Large intestine (tissue), 3 donors: ENCODE measurements around the gene FAM13C. TPM values are rescaled to one million over a fixed set of nuclear protein-coding genes. Genes with fewer than 3 reads are reported as not detected.
"Not testable (repeated sequence)": the region's sequence is repeated elsewhere in the genome, so short reads cannot be mapped to it uniquely, and the experiment has no call there.

Source experiments
- DNase-seq, 2 donors: peaks; one replicate each; pipeline versions ENCODE4 v3.0.0 to v3.0.0-alpha.2; 2013
- H3K27ac ChIP-seq: one replicate; pipeline ENCODE4 v1.5.1; 2013; ENCODE audit warnings: low read length
- H3K27me3 ChIP-seq: 2 replicates; pipeline ENCODE4 v1.6.1; 2013; ENCODE audit warnings: low read length; ENCODE audit not compliant: control insufficient read depth, insufficient read depth
- H3K36me3 ChIP-seq: 2 replicates; pipeline ENCODE4 v1.6.1; 2013; ENCODE audit warnings: low read length; ENCODE audit not compliant: control insufficient read depth, insufficient read depth
- H3K4me1 ChIP-seq: one replicate; pipeline ENCODE4 v1.6.1; 2013; ENCODE audit warnings: low read length; ENCODE audit not compliant: control insufficient read depth, insufficient read depth
- H3K4me3 ChIP-seq: one replicate; pipeline ENCODE4 v1.5.1; 2013; ENCODE audit warnings: low read length
- H3K9me3 ChIP-seq: one replicate; pipeline ENCODE4 v1.6.1; 2013; ENCODE audit warnings: mild to moderate bottlenecking, low read depth, low read length, moderate library complexity; ENCODE audit not compliant: control insufficient read depth
- WGBS: methylation state at CpG from one replicate; pipeline ENCODE4 v1.1.5; 2013; ENCODE audit warnings: low lambda C conversion rate; ENCODE audit not compliant: insufficient coverage; 5-methylcytosine and 5-hydroxymethylcytosine counted together
- polyA plus RNA-seq: library from polyadenylated mRNA; unstranded; fragments of 120-200 nt; gene quantifications from one replicate; pipeline ENCODE4 v1.2.1, GENCODE V29; 2013

The FAM13C gene
- polyA plus RNA-seq, 1 donor: 5.7 TPM

DNA sequence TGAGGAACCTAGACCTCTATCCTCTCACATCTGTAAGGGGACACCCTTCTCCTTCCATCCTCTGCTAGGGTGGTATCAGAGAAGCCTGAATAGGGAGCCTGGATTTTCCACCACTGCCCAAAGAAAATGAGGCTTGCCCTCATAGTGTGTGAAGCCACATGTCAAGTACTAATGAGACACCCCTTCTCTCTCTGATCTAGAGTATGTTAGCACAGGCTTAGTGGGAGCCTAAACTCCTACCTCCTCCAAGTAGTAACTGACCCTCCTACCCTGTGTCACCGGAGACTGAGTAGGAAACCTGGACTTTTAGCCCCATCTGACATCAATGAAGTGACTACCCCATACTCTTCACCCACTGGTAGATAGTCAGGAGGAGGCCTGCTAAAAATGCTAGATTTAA, 120.3 kb downstream of the FAM13C start:
- H3K36me3 ChIP-seq: peaks cover 13% of the 10 kb centered on the region
- no CpG with 5 or more reads among the region's 1 CpG for WGBS
- DNase-seq: no peak
- H3K4me3 ChIP-seq: no peak overlapping the region
- no peak overlapping the region for H3K27ac ChIP-seq
- H3K4me1 ChIP-seq: no peaks in the 10 kb centered on the region
- no peaks in the 10 kb centered on the region for H3K9me3 ChIP-seq
- no peaks in the 10 kb centered on the region for H3K27me3 ChIP-seq

DNA sequence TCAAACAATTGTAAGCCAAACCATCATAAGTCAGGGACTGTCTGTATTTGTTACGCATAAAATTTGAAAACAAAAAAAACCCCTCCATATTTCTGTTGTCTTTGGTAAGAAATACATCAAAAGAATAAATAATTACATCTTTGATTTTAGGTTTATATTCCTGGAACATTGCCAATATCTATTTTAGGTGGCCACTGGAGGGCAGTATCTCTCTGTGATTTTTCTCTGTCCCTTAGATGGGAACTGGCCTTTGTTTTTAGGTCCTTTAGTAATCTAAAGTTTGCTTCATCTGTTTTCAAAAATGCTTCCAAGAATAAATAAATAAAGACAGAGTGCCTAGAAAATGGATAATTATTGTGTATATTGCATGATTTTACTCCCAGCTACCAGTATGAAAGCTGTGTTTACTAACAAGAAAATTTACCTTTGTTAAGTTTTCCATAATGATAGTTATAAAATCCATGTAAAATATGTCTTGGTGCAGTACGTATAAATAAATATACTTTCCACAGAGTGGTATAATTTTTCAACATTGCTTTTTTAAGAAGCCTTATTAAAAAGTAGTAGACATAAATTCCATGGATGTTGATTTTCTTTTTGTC, 121.7 kb downstream of the FAM13C start:
- H3K4me1 ChIP-seq: no peaks in the 10 kb centered on the region
- WGBS: 80% methylated on average over 1 of the region's 2 CpGs
- no peak overlapping the region for H3K27ac ChIP-seq
- DNase-seq: peak in 1 of 2 donors; percentile 29
- no peak overlapping the region for H3K4me3 ChIP-seq
- no peaks in the 10 kb centered on the region for H3K9me3 ChIP-seq
- H3K27me3 ChIP-seq: no peaks in the 10 kb centered on the region
- peaks cover 13% of the 10 kb centered on the region for H3K36me3 ChIP-seq

DNA sequence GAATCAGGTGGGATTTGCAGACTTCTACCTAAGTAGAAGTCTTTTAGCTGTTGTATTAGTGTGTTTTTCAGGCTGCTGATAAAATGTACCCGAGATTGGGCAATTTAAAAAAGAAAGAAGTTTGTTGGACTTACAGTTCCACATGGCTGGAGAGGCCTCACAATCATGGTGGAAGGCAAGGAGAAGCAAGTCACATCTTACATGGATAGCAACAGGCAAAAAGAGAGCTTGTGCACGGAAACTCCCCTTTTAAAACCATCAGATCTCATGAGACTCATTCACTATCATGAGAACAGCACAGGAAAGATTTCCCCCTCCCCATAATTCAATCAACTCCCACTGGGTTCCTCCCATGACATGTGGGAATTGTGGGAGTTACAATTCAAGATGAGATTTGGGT, 123.2 kb downstream of the FAM13C start:
- WGBS: 100% methylated on average over 1 of the region's 2 CpGs
- H3K9me3 ChIP-seq: not testable (repeated sequence)

DNA sequence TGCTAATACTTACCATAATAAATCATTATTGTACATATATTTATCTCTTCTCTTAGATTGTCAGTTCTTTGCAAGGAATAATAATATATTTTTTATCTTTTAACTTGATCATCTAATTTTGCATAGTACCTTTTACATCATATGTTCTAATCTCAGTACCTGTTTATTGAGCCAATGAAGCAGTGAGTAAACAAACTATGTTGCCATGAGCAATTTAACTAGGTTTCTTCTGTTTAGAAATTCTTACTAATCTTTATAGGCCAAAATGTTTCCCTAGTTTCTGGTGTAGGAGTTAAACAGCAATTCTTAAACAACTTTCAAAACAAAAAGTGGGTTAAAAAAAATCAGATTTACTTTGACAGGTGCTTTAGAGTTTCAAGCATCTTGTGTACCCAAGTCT, 124.6 kb downstream of the FAM13C start:
- H3K36me3 ChIP-seq: peaks cover 7% of the 10 kb centered on the region
- no peaks in the 10 kb centered on the region for H3K4me1 ChIP-seq
- H3K4me3 ChIP-seq: no peak overlapping the region
- DNase-seq: no peak
- H3K27ac ChIP-seq: no peak overlapping the region
- H3K9me3 ChIP-seq: no peaks in the 10 kb centered on the region
- H3K27me3 ChIP-seq: no peaks in the 10 kb centered on the region

More for the DNA sequence above, 123.2 kb downstream of the FAM13C start:
- DNase-seq, H3K4me1 ChIP-seq, H3K36me3 ChIP-seq, H3K27ac ChIP-seq, H3K27me3 ChIP-seq, H3K4me3 ChIP-seq: not testable (repeated sequence)

DNA sequence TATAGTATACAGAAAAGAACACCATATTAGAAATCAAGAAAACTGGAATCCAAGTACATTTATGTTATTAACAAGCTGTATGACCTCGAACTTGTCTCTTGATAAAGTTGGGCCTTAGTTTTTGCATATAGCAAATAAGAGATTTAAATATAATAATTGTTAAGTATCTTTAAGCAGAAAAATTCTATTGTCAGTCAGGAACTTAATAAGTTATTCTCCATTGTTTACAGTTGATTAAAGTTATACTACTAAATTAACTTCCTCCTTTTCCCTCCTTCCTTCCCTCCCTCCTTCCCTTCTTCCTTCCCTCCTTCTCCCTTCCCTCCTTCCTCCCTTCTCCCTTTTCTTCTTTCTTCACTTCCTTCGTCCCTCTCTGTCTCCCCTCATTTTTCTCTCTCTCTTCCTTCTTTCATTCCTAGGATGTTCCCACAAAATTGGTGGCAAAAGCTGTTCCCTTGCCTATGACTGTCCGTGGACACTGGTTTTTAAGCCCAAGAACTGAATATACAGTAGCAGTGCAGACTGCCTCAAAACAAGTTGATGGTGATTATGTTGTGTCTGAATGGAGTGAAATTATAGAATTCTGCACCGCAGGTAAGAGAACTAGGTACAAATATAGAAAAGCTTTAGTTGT, 126.2 kb downstream of the FAM13C start:
- H3K27me3 ChIP-seq: no peaks in the 10 kb centered on the region
- H3K4me1 ChIP-seq: no peaks in the 10 kb centered on the region
- peaks cover 7% of the 10 kb centered on the region for H3K36me3 ChIP-seq
- H3K4me3 ChIP-seq: no peak overlapping the region
- DNase-seq: no peak
- no peaks in the 10 kb centered on the region for H3K9me3 ChIP-seq
- no peak overlapping the region for H3K27ac ChIP-seq
- 85% methylated on average over 2 of the region's 4 CpGs for WGBS

DNA sequence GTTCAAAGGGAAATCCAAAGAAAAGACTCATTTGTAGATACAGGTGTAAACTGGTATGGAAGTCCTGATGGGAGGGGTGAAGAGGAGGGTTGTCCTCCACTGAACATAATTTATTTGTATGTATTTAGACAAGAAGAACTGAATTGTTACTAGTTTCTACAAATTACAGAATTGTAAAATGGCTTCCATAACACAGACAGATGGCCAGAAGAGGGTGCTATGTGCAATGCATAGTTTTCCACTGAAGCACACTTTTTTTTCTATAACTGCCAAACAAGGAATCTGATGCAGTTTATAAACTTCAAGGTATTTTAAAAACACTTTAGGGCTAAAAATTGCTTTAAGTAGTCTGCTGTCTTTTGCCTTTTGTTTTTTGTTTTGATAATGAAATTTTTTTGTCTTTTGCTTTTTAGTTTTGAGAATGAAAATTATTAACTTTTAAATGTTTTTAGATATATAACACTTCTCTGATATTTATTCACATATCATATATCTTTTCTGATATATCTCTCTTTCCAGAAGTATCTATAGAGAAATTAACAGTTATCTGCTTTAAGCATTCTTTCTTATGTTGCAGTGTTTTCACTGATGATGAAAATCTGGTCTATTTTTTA, 127.4 kb downstream of the FAM13C start:
- H3K27ac ChIP-seq: no peak overlapping the region
- peaks cover 7% of the 10 kb centered on the region for H3K36me3 ChIP-seq
- DNase-seq: peak; percentile 18 to 19
- H3K9me3 ChIP-seq: no peaks in the 10 kb centered on the region
- H3K4me3 ChIP-seq: no peak overlapping the region
- H3K27me3 ChIP-seq: no peaks in the 10 kb centered on the region
- no peaks in the 10 kb centered on the region for H3K4me1 ChIP-seq

DNA sequence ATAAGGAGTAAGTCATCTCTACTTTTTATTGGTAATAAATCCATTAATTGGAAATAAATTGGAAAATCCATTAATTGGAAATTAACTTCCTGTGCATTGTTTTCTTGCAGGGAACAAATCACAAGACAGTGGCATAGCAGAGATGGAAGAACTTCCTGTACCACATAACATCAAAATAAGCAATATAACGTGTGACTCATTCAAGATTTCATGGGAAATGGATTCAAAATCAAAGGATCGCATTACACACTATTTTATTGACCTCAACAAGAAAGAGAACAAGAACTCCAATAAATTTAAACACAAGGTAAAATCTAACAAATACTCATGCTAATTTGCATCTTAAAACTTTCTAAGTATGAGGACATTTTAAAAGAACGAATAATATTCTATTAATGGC, 128.2 kb downstream of the FAM13C start:
- 78% methylated on average over 3 of the region's 3 CpGs for WGBS
- no peak for DNase-seq
- Histone ChIP-seq H3K4me1 (no peaks in the 10 kb centered on the region), H3K27ac (no peak overlapping the region), H3K27me3 (no peaks in the 10 kb centered on the region), H3K9me3 (no peaks in the 10 kb centered on the region), H3K36me3 (peaks cover 6% of the 10 kb centered on the region), H3K4me3 (no peak overlapping the region)

DNA sequence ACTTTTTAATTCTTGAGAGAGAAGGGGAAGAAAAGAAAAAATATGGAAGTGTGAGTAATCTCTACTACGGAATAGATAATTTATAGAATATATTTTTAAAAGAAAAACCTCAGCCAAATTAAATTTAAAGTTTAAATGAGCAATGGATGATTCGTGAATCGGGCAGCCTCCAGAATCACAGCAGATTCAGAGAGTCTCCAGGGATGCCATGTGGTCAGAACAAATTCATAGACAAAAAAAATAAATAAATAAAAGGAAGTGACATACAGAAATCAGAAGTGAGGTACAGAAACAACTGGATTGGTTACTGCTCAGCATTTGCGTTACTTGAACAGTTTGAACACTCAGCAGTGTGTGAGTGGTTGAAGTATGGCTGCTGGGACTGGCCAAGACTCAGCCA, 132.9 kb downstream of the FAM13C start:
- Histone ChIP-seq H3K36me3 (no peaks in the 10 kb centered on the region), H3K4me1 (no peaks in the 10 kb centered on the region), H3K9me3 (no peaks in the 10 kb centered on the region), H3K27ac (no peak overlapping the region), H3K4me3 (no peak overlapping the region), H3K27me3 (no peaks in the 10 kb centered on the region)
- DNase-seq: no peak
- 94% methylated on average over 3 of the region's 4 CpGs for WGBS

DNA sequence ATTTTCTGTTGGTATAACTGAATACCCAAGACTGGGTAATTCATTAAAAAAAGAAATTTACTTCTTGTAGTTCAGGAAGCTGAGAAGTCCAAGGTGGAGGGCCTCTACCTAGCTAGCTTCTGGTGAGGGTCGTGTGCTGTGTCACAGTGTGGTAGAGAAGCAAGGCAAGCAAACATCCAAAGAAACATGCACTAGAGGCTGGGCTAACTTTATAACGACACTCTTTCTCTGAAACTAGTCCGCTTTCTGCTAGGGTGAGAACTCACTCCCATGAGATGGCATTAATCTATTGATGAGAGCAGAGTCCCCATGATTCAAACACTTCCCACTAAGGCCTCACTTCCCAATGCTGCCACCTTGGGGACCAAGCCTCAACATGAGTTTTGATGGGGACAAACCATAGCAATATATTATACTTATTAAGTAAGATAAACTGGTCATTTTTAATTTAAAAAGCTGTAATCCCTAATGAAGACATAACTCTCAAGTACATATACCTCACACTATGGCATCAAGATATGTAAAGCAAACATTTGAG, 135.1 kb downstream of the FAM13C start:
- no peaks in the 10 kb centered on the region for H3K36me3 ChIP-seq
- DNase-seq: no peak
- H3K4me3 ChIP-seq: no peak overlapping the region
- H3K9me3 ChIP-seq: no peaks in the 10 kb centered on the region
- no peak overlapping the region for H3K27ac ChIP-seq
- H3K27me3 ChIP-seq: no peaks in the 10 kb centered on the region
- H3K4me1 ChIP-seq: no peaks in the 10 kb centered on the region
- WGBS: no CpG with 5 or more reads among the region's 3 CpGs

DNA sequence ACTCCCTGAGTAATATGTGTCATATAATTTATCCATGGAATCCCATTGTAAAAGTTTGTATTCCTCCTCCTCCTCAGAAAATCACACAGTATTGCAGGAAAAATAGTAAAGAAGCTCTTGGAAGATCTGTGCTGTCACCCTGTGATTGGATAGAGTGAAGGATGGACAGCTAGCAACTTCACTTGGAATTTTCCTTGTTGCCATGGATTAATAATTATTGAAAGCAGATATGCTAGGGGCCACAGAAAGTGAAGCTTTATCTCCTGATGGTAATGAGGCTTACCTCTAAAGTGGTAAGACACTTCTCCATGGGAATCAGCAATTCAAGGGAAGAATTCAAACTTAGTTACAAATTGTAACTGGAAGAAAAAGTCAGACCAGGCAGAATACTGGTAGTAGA, 137.1 kb downstream of the FAM13C start:
- H3K9me3 ChIP-seq: no peaks in the 10 kb centered on the region
- H3K4me3 ChIP-seq: no peak overlapping the region
- peak in 1 of 2 donors; percentile 44 for DNase-seq
- no peaks in the 10 kb centered on the region for H3K36me3 ChIP-seq
- H3K27ac ChIP-seq: no peak overlapping the region
- no peaks in the 10 kb centered on the region for H3K4me1 ChIP-seq
- H3K27me3 ChIP-seq: no peaks in the 10 kb centered on the region

DNA sequence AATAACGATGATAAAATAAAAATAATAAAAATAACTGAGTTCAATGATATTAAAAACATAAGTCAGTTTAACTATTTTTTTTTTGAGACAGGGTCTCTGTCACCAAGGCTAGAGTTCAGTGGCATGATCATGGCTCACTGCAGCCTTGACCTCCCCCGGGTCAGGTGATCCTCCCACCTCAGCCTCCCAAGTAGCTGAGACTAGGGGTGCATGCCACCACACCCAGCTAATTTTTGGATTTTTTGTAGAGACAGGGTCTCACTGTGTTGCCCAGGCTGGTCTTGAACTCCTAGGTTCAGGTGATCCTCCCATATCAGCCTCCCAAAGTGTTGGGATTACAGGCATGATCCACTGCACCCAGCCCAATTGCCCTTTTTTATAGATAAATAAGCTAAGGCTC, 138.8 kb downstream of the FAM13C start:
- DNase-seq, H3K4me3 ChIP-seq, H3K27ac ChIP-seq, H3K27me3 ChIP-seq, H3K4me1 ChIP-seq, H3K9me3 ChIP-seq, H3K36me3 ChIP-seq: not testable (repeated sequence)
- WGBS: 83% methylated on average over 1 of the region's 2 CpGs
